KMS-11 (cell line): Measurements from ENCODE around the gene NIPBL.

Experiments used
- H2AFZ ChIP-seq: fragments of 200-600 bp; sonication (generic); 2 replicates; pipeline ENCODE4 v1.6.1; 2016; ENCODE audit warnings: antibody characterized with exemption, mixed run types, low read depth
- H3K27ac ChIP-seq: fragments of 200-600 bp; sonication (generic); 2 replicates; pipeline ENCODE4 v1.6.1; 2016; ENCODE audit warnings: mild to moderate bottlenecking, mixed run types
- H3K27me3 ChIP-seq: fragments of 200-600 bp; sonication (generic); 2 replicates; pipeline ENCODE4 v1.6.1; 2017; ENCODE audit warnings: mild to moderate bottlenecking, low read depth, mixed run types, moderate library complexity; ENCODE audit not compliant: insufficient read depth
- H3K36me3 ChIP-seq: fragments of 200-600 bp; sonication (generic); 2 replicates; pipeline ENCODE4 v1.6.1; 2017; ENCODE audit warnings: mild to moderate bottlenecking, mixed run types; ENCODE audit not compliant: insufficient read depth
- H3K4me1 ChIP-seq: fragments of 200-600 bp; sonication (generic); 2 replicates; pipeline ENCODE4 v1.6.1; 2016; ENCODE audit warnings: mild to moderate bottlenecking, low read depth, mixed run types; ENCODE audit not compliant: poor library complexity, severe bottlenecking
- H3K4me2 ChIP-seq: fragments of 200-600 bp; sonication (generic); 2 replicates; pipeline ENCODE4 v1.7.0; 2016; ENCODE audit warnings: mild to moderate bottlenecking, mixed run types
- H3K4me3 ChIP-seq: fragments of 200-600 bp; sonication (generic); IDR thresholded peaks from 2 replicates; pipeline ENCODE4 v1.6.1; 2017; ENCODE audit warnings: low read depth, low read length, mixed read lengths; ENCODE audit not compliant: insufficient read depth
- H3K79me2 ChIP-seq: fragments of 200-600 bp; sonication (generic); 2 replicates; pipeline ENCODE4 v1.6.1; 2016; ENCODE audit warnings: low read depth, mixed run types; ENCODE audit not compliant: insufficient read depth
- H3K9ac ChIP-seq: fragments of 200-600 bp; sonication (generic); 2 replicates; pipeline ENCODE4 v1.6.1; 2016; ENCODE audit warnings: mild to moderate bottlenecking, mixed run types
- H4K20me1 ChIP-seq: fragments of 200-600 bp; sonication (generic); 2 replicates; pipeline ENCODE4 v1.6.1; 2016; ENCODE audit warnings: mild to moderate bottlenecking, mixed run types; ENCODE audit not compliant: insufficient read depth
- TF ChIP-seq, protein P1 (sequence below): fragments of 200-600 bp; sonication (generic); conservative IDR thresholded peaks from 2 replicates; pipeline ENCODE4 v1.6.1; 2017; ENCODE audit warnings: low read depth, mild to moderate bottlenecking, antibody characterized with exemption, low read length, moderate library complexity, mixed read lengths

NIPBL gene

DNA sequence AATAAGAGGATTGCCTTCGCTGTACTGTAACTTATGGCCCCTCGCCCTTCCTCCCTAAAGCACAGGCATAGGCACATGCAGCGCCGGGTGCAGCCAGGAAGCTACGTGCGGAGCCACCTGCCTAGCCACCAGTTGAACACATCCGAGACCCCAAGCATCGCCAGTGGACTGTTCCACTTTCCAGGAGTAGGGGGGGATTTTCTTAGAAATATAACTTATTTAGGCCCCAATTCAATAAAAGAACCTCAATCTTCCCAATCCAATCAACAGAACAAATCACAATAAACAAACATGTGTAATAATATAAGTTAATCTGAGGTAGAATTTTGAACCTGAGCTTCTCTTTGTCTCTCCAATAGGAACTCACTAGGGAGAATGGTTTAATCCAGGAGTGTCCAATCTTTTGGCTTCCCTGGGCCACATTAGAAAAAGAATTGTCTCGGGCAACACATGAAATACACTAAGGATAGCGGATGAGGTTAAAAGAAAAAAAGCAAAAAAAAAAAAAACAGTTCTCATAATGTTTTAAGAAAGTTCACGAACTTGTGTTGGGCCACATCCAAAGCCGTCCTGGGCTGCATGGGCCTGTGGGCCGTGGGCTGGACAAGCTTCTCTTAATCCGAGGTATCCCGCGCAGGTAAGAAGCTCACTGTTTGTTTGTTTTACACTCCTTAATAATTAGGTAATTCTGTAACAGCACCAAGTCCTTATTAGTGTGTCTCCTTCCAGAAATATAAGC lies 22.0 kb upstream of the NIPBL start:
- Histone ChIP-seq H3K79me2 (no peaks in the 10 kb centered on the region), H3K4me3 (no peak overlapping the region), H4K20me1 (no peaks in the 10 kb centered on the region), H3K4me2 (no peak overlapping the region), H3K36me3 (no peaks in the 10 kb centered on the region), H3K27ac (no peak overlapping the region), H3K9ac (no peak overlapping the region), H3K27me3 (no peaks in the 10 kb centered on the region), H3K4me1 (no peaks in the 10 kb centered on the region), H2AFZ (no peak overlapping the region)
- TF ChIP-seq, protein P1, sequence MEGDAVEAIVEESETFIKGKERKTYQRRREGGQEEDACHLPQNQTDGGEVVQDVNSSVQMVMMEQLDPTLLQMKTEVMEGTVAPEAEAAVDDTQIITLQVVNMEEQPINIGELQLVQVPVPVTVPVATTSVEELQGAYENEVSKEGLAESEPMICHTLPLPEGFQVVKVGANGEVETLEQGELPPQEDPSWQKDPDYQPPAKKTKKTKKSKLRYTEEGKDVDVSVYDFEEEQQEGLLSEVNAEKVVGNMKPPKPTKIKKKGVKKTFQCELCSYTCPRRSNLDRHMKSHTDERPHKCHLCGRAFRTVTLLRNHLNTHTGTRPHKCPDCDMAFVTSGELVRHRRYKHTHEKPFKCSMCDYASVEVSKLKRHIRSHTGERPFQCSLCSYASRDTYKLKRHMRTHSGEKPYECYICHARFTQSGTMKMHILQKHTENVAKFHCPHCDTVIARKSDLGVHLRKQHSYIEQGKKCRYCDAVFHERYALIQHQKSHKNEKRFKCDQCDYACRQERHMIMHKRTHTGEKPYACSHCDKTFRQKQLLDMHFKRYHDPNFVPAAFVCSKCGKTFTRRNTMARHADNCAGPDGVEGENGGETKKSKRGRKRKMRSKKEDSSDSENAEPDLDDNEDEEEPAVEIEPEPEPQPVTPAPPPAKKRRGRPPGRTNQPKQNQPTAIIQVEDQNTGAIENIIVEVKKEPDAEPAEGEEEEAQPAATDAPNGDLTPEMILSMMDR, result no peak

DNA sequence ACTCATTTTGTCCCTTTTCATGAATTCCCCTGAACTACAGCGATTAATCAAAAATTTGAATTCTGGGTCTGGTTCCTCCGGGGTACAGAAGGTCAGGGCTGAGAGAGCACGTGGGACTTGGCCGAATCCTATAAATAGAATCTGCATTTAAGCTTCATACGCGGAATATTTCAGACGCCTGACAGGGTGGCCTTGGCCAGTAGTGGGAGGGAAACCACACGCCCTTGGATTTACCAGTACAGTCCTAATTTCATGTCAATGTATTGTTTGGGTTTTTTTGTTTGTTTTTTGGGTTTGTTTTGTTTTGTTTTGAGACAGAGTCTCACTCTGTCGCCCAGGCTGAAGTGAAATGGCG lies 21.5 kb upstream of the NIPBL start:
- Histone ChIP-seq H4K20me1 (no peaks in the 10 kb centered on the region), H3K4me1 (no peaks in the 10 kb centered on the region), H3K9ac (no peak overlapping the region), H2AFZ (no peak overlapping the region), H3K27me3 (no peaks in the 10 kb centered on the region), H3K79me2 (no peaks in the 10 kb centered on the region), H3K36me3 (no peaks in the 10 kb centered on the region), H3K27ac (no peak overlapping the region), H3K4me3 (no peak overlapping the region), H3K4me2 (no peak overlapping the region)
- TF ChIP-seq, protein P1, result no peak

DNA sequence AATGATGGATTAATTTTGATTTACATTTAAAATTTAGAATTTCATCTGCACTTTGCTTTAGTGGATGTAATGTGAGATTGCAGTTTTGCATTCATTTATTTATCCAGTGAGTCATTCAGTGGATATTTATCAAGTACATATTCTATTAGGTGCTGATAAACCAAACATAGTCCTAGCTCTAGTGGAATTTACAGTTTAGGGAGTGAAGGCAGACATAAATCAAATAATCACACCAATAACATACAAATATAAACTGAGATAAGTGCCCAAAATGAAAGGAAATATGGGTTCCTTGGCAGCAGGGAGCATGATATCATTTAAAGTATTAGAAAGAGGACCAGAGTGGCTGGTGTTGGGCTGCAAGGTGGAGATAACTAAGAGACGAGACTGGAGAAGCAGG lies 14.7 kb upstream of the NIPBL start:
- no peaks in the 10 kb centered on the region for H3K36me3 ChIP-seq
- no peaks in the 10 kb centered on the region for H3K79me2 ChIP-seq
- no peak overlapping the region for H2AFZ ChIP-seq
- no peaks in the 10 kb centered on the region for H3K27me3 ChIP-seq
- no peak overlapping the region for H3K4me2 ChIP-seq
- H3K4me1 ChIP-seq, result no peaks in the 10 kb centered on the region
- no peak overlapping the region for H3K9ac ChIP-seq
- no peak overlapping the region for H3K27ac ChIP-seq
- TF ChIP-seq, protein P1, result no peak
- no peaks in the 10 kb centered on the region for H4K20me1 ChIP-seq
- no peak overlapping the region for H3K4me3 ChIP-seq

DNA sequence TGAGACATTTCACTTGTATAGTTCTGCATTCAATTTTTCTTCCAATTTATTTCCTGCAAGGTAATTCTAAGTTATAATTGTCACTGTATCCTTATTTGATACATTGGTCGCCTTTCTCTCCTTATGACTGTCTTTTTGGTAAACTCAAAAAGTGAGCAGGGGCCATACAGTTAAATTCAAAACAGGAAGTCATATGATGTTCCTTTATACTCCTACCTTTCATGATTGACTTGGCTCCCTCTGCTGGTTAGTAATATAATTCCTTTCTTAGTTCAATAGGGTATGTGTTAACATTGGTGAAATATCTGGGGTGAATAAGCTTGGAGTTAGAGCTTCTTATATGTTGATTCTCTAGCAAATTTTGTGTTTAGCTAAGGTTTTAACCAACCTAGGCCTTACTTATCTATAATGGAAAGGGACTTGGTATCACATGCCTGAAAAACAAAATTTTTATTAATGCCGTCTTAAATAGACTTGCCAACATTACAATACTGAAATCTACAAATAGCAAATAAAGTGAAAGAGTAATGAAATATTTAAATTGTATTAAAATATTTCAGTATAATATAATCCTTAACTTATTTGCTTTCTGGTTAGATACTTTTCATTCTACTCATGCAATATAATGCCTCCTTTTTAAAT lies 6.0 kb upstream of the NIPBL start:
- Histone ChIP-seq H3K9ac (no peak overlapping the region), H4K20me1 (peaks cover 9% of the 10 kb centered on the region; the same call in 1 of the 2 replicates), H3K36me3 (no peaks in the 10 kb centered on the region), H3K27me3 (no peaks in the 10 kb centered on the region), H3K4me1 (peaks cover 39% of the 10 kb centered on the region), H3K79me2 (peaks cover 38% of the 10 kb centered on the region), H3K4me2 (no peak overlapping the region), H3K4me3 (no peak overlapping the region), H2AFZ (no peak overlapping the region), H3K27ac (no peak overlapping the region)
- TF ChIP-seq, protein P1, result peak; percentile 75
